Mucosa of descending colon (tissue), 3 donors: ENCODE results near the gene TMEM120B. TPM values are rescaled to one million over a fixed set of nuclear protein-coding genes. Genes with fewer than 3 reads are reported as not detected.
A peak's percentile ranks its signal among the peaks of the same experiment; 100 is the strongest.
"Not testable (repeated sequence)": the region's sequence is repeated elsewhere in the genome, so short reads cannot be mapped to it uniquely, and the experiment has no call there.

Experiments
- ATAC-seq: fragments of 200-7000 bp; cut with Tn5 transposase; one replicate; pipeline ENCODE4 v1.9.1; 2020; ENCODE audit warnings: mild to moderate bottlenecking, moderate library complexity
- DNase-seq, 3 donors: peaks; one replicate each; pipeline ENCODE4 v3.0.0-alpha.2; 2020
- H3K36me3 ChIP-seq: fragments of 200-600 bp; one replicate; pipeline ENCODE4 v1.8.0; 2021; ENCODE audit warnings: low read depth, mild to moderate bottlenecking
- H3K4me1 ChIP-seq: fragments of 200-600 bp; one replicate; pipeline ENCODE4 v1.8.0; 2021; ENCODE audit warnings: low read depth, mild to moderate bottlenecking
- H3K4me3 ChIP-seq: fragments of 200-600 bp; one replicate; pipeline ENCODE4 v1.8.0; 2021; ENCODE audit warnings: mild to moderate bottlenecking
- H3K9me3 ChIP-seq: fragments of 200-600 bp; one replicate; pipeline ENCODE4 v1.8.0; 2021; ENCODE audit warnings: mild to moderate bottlenecking
- intact Hi-C, 2 donors: fragments of 100-400 bp; cut with DNase I in 1 of 2; cut with micrococcal nuclease in 1 of 2; formaldehyde crosslinking; loops; one replicate each; pipeline versions ENCODE4 v1.11.0 to v1.11.1; 2022; cut with DNase I, micrococcal nuclease
- total RNA-seq, 3 donors: library from RNA; stranded (reverse); fragmentation: NEBNext Ultra II Directional in 2 of 3; extraction: Animal tissue kit (Norgen Biotek cat#: 25700) in 2 of 3; gene quantifications; one replicate each; pipeline versions ENCODE4 v1.2.1 to v1.2.4, GENCODE V29; 2021 to 2023
- TF ChIP-seq, protein P1 (sequence below): fragments of 200-600 bp; IDR thresholded peaks from one replicate; pipeline ENCODE4 v1.8.0; 2022; ENCODE audit warnings: antibody characterized with exemption, mild to moderate bottlenecking
- donor health status: DM: no; HTN: no; CAD: no; lungs with moderate emphysema.
- donor health status: DM: no; HTN: no; CAD: no.
- donor health status: DM: no; HTN: yes; CAD: no.

TMEM120B gene
- total RNA-seq, 3 donors from 2014 or later = 6.0 to 10.3 (median 6.4) TPM

DNA sequence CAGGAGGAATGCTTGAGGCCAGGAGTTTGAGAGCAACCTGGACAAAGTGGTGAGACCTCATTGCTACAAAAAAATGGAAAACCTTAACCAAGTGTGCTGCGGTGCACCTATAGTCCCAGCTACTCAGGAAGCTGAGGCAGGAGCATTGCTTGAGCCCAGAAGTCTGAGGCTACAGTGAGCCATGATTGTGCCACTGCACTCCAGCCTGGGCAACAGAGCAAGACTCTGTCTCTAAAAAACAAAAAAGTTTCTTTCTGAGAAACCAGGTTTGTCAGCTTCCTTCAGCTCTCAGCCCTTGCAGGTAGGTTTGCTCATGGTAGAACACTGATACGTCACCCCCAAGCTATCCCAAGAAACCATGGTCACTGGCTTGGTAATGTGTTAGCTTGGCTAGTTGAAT, 23.1 kb upstream of the TMEM120B start:
- ATAC-seq = no peak
- TF ChIP-seq, protein P1, sequence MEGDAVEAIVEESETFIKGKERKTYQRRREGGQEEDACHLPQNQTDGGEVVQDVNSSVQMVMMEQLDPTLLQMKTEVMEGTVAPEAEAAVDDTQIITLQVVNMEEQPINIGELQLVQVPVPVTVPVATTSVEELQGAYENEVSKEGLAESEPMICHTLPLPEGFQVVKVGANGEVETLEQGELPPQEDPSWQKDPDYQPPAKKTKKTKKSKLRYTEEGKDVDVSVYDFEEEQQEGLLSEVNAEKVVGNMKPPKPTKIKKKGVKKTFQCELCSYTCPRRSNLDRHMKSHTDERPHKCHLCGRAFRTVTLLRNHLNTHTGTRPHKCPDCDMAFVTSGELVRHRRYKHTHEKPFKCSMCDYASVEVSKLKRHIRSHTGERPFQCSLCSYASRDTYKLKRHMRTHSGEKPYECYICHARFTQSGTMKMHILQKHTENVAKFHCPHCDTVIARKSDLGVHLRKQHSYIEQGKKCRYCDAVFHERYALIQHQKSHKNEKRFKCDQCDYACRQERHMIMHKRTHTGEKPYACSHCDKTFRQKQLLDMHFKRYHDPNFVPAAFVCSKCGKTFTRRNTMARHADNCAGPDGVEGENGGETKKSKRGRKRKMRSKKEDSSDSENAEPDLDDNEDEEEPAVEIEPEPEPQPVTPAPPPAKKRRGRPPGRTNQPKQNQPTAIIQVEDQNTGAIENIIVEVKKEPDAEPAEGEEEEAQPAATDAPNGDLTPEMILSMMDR = no peak
- no peaks in the 10 kb centered on the region for H3K9me3 ChIP-seq
- DNase-seq = no peak
- no peak overlapping the region for H3K4me3 ChIP-seq
- no peaks in the 10 kb centered on the region for H3K4me1 ChIP-seq
- intact Hi-C loops = no loop called here
- no peaks in the 10 kb centered on the region for H3K36me3 ChIP-seq

DNA sequence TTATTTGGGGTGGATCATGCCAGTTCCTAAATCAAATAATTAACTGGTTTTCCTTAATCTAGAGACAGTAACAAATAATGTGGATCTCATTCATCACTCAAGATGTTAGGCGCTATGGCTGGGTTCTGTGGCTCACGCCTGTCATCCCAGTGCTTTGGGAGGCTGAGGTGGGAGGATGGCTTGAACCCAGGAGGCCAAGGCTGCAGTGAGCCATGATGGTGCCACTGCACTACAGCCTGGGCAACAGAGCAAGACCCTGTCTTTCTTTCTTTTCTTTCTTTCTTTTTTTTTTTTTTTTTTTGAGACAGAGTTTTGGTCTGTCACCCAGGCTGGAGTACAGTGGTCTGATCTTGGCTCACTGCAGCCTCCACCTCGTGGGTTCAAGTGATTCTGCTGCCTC, 19.8 kb upstream of the TMEM120B start:
- DNase-seq = peak in 1 of 3 donors; percentile 7
- H3K4me3 ChIP-seq, H3K9me3 ChIP-seq, H3K4me1 ChIP-seq, H3K36me3 ChIP-seq, intact Hi-C loops, ATAC-seq: not testable (repeated sequence)

DNA sequence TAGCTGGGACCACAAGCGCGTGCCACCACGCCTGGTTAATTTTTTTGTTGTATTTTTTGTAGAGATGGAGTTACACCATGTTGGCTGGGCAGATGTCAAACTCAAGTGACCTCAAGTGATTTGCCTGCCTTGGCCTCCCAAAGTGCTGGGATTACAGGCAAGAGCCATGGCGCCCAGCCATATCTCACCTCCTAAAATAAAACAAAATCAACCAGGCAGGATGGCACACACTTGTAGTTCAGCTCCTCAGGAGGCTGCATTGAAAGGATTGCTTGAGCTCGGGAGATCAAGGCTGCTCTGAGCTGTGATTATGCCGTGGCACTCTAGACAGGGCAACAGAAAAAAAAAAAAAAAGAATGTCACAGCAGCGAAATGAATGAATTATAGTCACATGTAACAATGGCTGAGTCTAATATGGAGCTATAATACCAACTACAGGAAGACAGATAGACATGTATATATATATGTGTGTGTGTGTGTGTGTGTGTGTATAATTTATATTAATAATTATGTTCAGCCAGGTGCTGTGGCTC, 19.3 kb upstream of the TMEM120B start:
- H3K36me3 ChIP-seq = no peaks in the 10 kb centered on the region
- no peak for DNase-seq
- ATAC-seq = no peak
- intact Hi-C loops = no loop called here
- no peak overlapping the region for H3K4me3 ChIP-seq
- TF ChIP-seq, protein P1 = no peak
- H3K9me3 ChIP-seq = no peaks in the 10 kb centered on the region
- H3K4me1 ChIP-seq = no peaks in the 10 kb centered on the region

DNA sequence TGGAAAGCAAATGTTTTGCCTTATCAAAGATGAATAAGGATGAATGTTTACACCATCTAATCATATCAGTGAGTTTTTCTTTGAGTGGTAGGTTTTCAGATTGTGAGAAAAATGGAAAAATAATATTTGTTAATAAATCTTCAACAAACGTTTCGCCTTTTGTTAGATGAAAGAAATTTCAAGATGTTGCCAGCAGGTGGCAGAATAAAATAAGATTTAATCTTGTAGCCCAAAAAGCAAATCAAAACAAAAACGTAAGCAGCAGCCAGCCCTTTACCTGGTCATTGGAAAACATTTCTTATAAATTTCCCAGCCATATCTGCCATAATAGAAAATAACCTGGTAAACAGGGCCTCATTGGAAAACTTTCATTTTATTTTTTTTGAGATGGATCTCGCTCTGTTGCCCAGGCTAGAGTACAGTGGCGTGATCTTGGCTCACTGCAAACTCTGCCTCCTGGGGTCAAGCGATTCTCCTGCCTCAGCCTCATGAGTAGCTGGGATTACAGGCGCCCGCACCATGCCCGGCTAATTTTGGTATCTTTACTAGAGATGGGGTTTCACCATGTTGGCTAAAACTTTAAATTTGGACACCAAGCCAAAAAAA, 15.4 kb upstream of the TMEM120B start:
- peak in 1 of 3 donors; percentile 80 for DNase-seq
- intact Hi-C loops = loop anchor here (5.0 kb wide), 2 partner anchors 75 to 80 kb away; no protein-coding TSS in a partner anchor

DNA sequence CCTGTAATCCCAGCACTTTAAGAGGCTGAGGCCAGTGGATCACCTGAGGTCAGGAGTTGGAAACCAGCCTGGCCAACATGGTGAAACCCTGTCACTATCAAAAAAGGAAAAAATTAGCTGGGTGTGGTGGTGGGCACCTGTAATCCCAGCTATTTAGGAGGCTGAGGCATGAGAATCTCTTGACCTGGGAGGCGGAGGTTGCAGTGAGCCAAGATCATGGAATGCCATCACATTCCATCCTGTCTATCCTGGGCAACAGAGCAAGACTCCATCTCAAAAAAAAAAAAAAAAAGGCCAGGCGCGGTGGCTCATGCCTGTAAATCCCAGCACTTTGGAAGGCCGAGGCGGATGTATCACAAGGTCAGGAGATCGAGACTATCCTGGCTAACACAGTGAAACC, 14.7 kb upstream of the TMEM120B start:
- ATAC-seq = not testable (repeated sequence)
- intact Hi-C loops = loop anchor here (5.0 kb wide), 2 partner anchors 74 to 79 kb away; no protein-coding TSS in a partner anchor

More for the DNA sequence above, 15.4 kb upstream of the TMEM120B start:
- H3K4me1 ChIP-seq = no peaks in the 10 kb centered on the region
- TF ChIP-seq, protein P1 = peak; percentile 11
- H3K36me3 ChIP-seq = no peaks in the 10 kb centered on the region
- no peak overlapping the region for H3K4me3 ChIP-seq
- H3K9me3 ChIP-seq = no peaks in the 10 kb centered on the region
- ATAC-seq = no peak

DNA sequence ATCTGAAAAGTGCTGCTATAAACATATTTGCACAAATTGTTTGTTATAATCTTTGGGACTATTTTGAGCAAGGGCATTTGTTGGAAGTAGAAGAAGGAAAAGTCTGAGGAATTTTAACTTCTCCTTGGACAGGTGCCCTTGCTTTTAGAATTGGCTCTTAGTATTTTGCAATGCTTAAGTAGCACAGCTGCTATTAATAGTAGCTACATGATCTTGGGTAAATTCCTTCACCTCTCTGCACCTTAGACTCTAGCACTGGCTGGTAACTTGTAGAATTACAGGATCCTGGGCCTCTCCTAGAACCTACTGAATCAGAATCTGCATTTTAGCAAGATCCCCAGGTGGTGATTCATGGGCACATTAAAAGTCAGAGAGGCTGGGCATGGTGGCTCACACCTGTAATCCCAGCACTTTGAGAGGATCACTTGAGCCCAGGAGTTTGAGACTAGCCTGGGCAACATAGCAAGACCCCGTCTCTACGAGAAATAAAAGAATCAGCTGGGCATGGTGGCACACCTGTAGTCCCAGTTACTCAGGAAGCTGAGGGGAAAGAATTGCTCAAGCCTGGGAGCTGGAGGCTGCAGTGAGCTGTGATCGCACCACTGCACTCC, 10.8 kb upstream of the TMEM120B start:
- H3K4me1 ChIP-seq = no peaks in the 10 kb centered on the region
- ATAC-seq = no peak
- H3K4me3 ChIP-seq = no peak overlapping the region
- H3K9me3 ChIP-seq = no peaks in the 10 kb centered on the region
- H3K36me3 ChIP-seq = no peaks in the 10 kb centered on the region
- no peak for DNase-seq
- TF ChIP-seq, protein P1 = no peak
- intact Hi-C loops = no loop called here

More for the DNA sequence above, 14.7 kb upstream of the TMEM120B start:
- DNase-seq, H3K4me3 ChIP-seq, H3K9me3 ChIP-seq, H3K4me1 ChIP-seq, H3K36me3 ChIP-seq: not testable (repeated sequence)
